A549 (cell line): ENCODE results near the gene TSG101.

Experiments used
- ATOH8 ChIP-seq: fragments of 250-450 bp; sonication (Bioruptor Pico); IDR thresholded peaks from 2 replicates; pipeline ENCODE4 v1.5.0; 2020; ENCODE audit warnings: low read depth, mild to moderate bottlenecking, moderate library complexity
- CBX8 ChIP-seq: fragments of 200-600 bp; sonication (generic); IDR thresholded peaks from 2 replicates; pipeline ENCODE4 v1.6.1; 2016
- CHD4 ChIP-seq: fragments of 200-600 bp; sonication (generic); IDR thresholded peaks from 2 replicates; pipeline ENCODE4 v1.6.1; 2016; ENCODE audit warnings: antibody characterized with exemption, mild to moderate bottlenecking, borderline replicate concordance
- CTCF ChIP-seq: fragments of >200 bp; sonication (Bioruptor Twin); formaldehyde crosslinking; IDR thresholded peaks from 3 replicates; pipeline ENCODE4 v1.5.1; 2016
- FOSB ChIP-seq: fragments of 250-450 bp; sonication (Bioruptor Pico); IDR thresholded peaks from 2 replicates; pipeline ENCODE4 v1.5.0; 2020; ENCODE audit warnings: mild to moderate bottlenecking, moderate library complexity
- KDM1A ChIP-seq: fragments of 200-600 bp; sonication (generic); IDR thresholded peaks from 2 replicates; pipeline ENCODE4 v1.6.1; 2016; ENCODE audit warnings: low read depth, mild to moderate bottlenecking
- MAX ChIP-seq: IDR thresholded peaks from 2 replicates; pipeline ENCODE4 v1.6.1; 2012
- MAZ ChIP-seq: fragments of 150-350 bp; IDR thresholded peaks from 2 replicates; pipeline ENCODE4 v1.6.1; 2014; ENCODE audit warnings: antibody characterized with exemption, low read depth, low read length, borderline replicate concordance
- POLR2A ChIP-seq: IDR thresholded peaks from 2 replicates; pipeline ENCODE4 v1.6.1; 2012; ENCODE audit warnings: mild to moderate bottlenecking, low read length

GRCh38 chr11:18522388-18522787, 4.4 kb downstream of the TSG101 start:
- TF ChIP-seq CTCF (no peak; the same call in 2 of the 3 replicates), CBX8 (no peak), FOSB (CRISPR knock-in tag) (no peak), ATOH8 (CRISPR knock-in tag) (no peak), KDM1A (no peak), MAX (no peak), MAZ (no peak), POLR2A (no peak), CHD4 (no peak)
